Measurements from ENCODE around the gene MYCL.

DNA sequence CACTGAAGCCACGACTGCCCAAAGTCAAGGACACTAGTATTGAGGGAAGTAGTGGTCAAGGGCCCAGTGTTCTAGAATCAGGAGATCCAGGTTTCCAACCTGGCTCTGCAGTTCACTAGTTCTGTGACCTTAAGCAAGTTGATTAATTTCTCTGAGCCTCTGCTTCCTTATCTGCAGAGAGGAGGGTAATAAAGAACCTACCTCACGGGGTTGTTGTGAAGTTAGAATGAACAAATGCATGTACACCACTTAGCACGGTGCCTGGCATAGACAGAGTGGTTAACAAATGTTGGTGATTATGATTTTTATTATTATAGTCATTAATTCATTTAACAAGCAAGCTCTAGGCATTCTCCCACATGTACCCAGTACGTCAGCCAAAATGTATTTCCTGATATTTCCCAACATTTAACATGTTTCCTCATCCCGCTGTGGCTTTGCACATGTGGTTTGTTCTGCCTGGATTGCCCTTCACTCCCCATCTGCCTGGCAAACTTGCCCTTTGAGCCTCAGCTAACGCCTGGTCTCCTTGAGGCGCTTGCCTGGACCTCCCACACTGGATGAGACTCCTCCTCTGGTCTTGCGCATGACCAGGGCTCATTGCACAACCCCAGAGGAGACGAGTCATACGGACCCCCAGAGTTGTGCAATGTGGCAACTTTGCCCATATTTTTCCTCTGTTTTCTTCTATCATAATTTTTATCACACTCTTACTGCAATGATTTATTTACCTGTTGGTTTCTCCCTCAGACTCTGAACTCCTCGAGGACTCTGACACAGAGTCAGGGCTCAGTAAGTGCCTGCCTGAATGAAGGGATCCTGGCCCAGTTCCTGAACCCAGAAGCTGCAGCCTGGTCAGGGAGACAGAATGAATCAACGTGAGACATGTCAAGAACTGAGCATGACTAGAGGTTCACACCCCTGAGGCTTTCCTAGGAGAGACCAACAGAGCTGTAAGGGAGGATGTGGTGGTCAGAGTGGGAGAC, 32.5 kb upstream of the MYCL start:
- TF ChIP-seq, protein P1, sequence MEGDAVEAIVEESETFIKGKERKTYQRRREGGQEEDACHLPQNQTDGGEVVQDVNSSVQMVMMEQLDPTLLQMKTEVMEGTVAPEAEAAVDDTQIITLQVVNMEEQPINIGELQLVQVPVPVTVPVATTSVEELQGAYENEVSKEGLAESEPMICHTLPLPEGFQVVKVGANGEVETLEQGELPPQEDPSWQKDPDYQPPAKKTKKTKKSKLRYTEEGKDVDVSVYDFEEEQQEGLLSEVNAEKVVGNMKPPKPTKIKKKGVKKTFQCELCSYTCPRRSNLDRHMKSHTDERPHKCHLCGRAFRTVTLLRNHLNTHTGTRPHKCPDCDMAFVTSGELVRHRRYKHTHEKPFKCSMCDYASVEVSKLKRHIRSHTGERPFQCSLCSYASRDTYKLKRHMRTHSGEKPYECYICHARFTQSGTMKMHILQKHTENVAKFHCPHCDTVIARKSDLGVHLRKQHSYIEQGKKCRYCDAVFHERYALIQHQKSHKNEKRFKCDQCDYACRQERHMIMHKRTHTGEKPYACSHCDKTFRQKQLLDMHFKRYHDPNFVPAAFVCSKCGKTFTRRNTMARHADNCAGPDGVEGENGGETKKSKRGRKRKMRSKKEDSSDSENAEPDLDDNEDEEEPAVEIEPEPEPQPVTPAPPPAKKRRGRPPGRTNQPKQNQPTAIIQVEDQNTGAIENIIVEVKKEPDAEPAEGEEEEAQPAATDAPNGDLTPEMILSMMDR (IDR thresholded peaks at IDR 0.05; ENCODE audit: insufficient read depth, low read length, poor library complexity, severe bottlenecking), result no peak
- TF ChIP-seq EZH2phosphoT487 (conservative IDR thresholded peaks at IDR 0.05; ENCODE audit: low read length), result no peak

Data from SU-DHL-6 (cell line).